HepG2 (cell line): ENCODE data around the gene MT1F. TPM values are rescaled to one million over a fixed set of nuclear protein-coding genes. Genes with fewer than 3 reads are reported as not detected.
A peak's percentile ranks its signal among the peaks of the same experiment; 100 is the strongest.

Experiments used
- ASH2L ChIP-seq: fragments of 300-600, 200-600 bp; sonication (generic); IDR thresholded peaks from 2 replicates; pipeline ENCODE4 v1.7.0; 2017; ENCODE audit warnings: low read depth, mild to moderate bottlenecking, moderate library complexity, mixed read lengths, low read length; ENCODE audit not compliant: insufficient read length
- ATM ChIP-seq: fragments of 450-650 bp; IDR thresholded peaks from 2 replicates; pipeline ENCODE4 v1.7.1; 2017; ENCODE audit warnings: mild to moderate bottlenecking, borderline replicate concordance
- DR1 ChIP-seq: sonication (generic); formaldehyde crosslinking; IDR thresholded peaks from 2 replicates; pipeline ENCODE4 v1.8.0; 2021; ENCODE audit warnings: mild to moderate bottlenecking, missing genetic modification reagents, inconsistent platforms
- ESRRA ChIP-seq: sonication (generic); formaldehyde crosslinking; IDR thresholded peaks from 2 replicates; pipeline ENCODE4 v1.5.1; 2020; ENCODE audit warnings: mild to moderate bottlenecking, low read depth, missing genetic modification reagents
- GTF3A ChIP-seq: sonication (generic); formaldehyde crosslinking; conservative IDR thresholded peaks from 2 replicates; pipeline ENCODE4 v1.4.0; 2020; ENCODE audit warnings: mild to moderate bottlenecking, missing genetic modification reagents
- MLLT10 ChIP-seq: sonication (generic); formaldehyde crosslinking; IDR thresholded peaks from 2 replicates; pipeline ENCODE4 v1.4.0; 2020; ENCODE audit warnings: missing genetic modification reagents
- NCOA1 ChIP-seq: sonication (generic); formaldehyde crosslinking; IDR thresholded peaks from 2 replicates; pipeline ENCODE4 v1.9.0; 2021; ENCODE audit warnings: missing genetic modification reagents
- NFATC3 ChIP-seq: sonication (generic); formaldehyde crosslinking; IDR thresholded peaks from 2 replicates; pipeline ENCODE4 v1.5.1; 2020; ENCODE audit warnings: mild to moderate bottlenecking, missing genetic modification reagents
- NFE2L1 ChIP-seq: sonication (generic); formaldehyde crosslinking; IDR thresholded peaks from 2 replicates; pipeline ENCODE4 v1.4.0; 2020; ENCODE audit warnings: missing genetic modification reagents, mild to moderate bottlenecking, borderline replicate concordance
- SOX6 ChIP-seq, 2 experiments: fragments of 450-650 bp in 1 of 2; sonication (generic) in 1 of 2; formaldehyde crosslinking in 1 of 2; IDR thresholded peaks; 2 replicates each; pipeline versions ENCODE4 v1.4.0 to v1.6.1; 2017 to 2020; ENCODE audit warnings: antibody characterized with exemption in 1 of 2, mild to moderate bottlenecking in 1 of 2, missing genetic modification reagents in 1 of 2
- ZNF329 ChIP-seq: sonication (generic); formaldehyde crosslinking; IDR thresholded peaks from 2 replicates; pipeline ENCODE4 v1.9.0; 2021; ENCODE audit warnings: low read depth, mild to moderate bottlenecking, missing genetic modification reagents
- ZNF354B ChIP-seq: sonication (generic); formaldehyde crosslinking; IDR thresholded peaks from 2 replicates; pipeline ENCODE4 v1.8.0; 2022; ENCODE audit warnings: mild to moderate bottlenecking, missing genetic modification reagents
- ZNF432 ChIP-seq: sonication (generic); formaldehyde crosslinking; IDR thresholded peaks from 2 replicates; pipeline ENCODE4 v1.5.0; 2020; ENCODE audit warnings: missing genetic modification reagents, mild to moderate bottlenecking, borderline replicate concordance
- ZNF496 ChIP-seq: sonication (generic); formaldehyde crosslinking; IDR thresholded peaks from 2 replicates; pipeline ENCODE4 v1.8.1; 2023; ENCODE audit warnings: mild to moderate bottlenecking, moderate library complexity, missing genetic modification reagents; ENCODE audit not compliant: insufficient replicate concordance
- ZNF546 ChIP-seq: sonication (generic); formaldehyde crosslinking; conservative IDR thresholded peaks from 2 replicates; pipeline ENCODE4 v1.8.1; 2023; ENCODE audit warnings: mild to moderate bottlenecking, missing genetic modification reagents
- ZNF75D ChIP-seq: sonication (generic); formaldehyde crosslinking; IDR thresholded peaks from 2 replicates; pipeline ENCODE4 v1.8.1; 2023; ENCODE audit warnings: missing genetic modification reagents, mild to moderate bottlenecking, borderline replicate concordance
- ZNF883 ChIP-seq: sonication (generic); formaldehyde crosslinking; IDR thresholded peaks from 2 replicates; pipeline ENCODE4 v1.5.1; 2020; ENCODE audit warnings: mild to moderate bottlenecking, missing genetic modification reagents; ENCODE audit errors: not compliant biosample characterization
- ZSCAN31 ChIP-seq: sonication (generic); formaldehyde crosslinking; IDR thresholded peaks from 2 replicates; pipeline ENCODE4 v1.5.0; 2020; ENCODE audit warnings: low read depth, mild to moderate bottlenecking, missing genetic modification reagents
- polyA plus RNA-seq, 8 experiments: library from polyadenylated mRNA; depleted of rRNA in 3 of 8; stranded (reverse) in 7 of 8; unstranded in 1 of 8; fragments of >200 nt; fragmentation: Illumina TruSeq in 4 of 8; extraction: Trizol in 4 of 8; gene quantifications; 2 replicates each; pipeline versions ENCODE4 v1.2.1 to v1.2.3, GENCODE V29; 2011 to 2016; ENCODE audit warnings: low read depth in 4 of 8, missing spikeins in 1 of 8, mixed read lengths in 1 of 8; ENCODE audit not compliant: insufficient read depth in 1 of 8
- total RNA-seq, 5 experiments: library from RNA; depleted of rRNA; stranded (reverse); fragments of >200 nt; fragmentation: Illumina TruSeq; extraction: Trizol; gene quantifications; 2 replicates each; pipeline ENCODE4 v1.2.3, GENCODE V29; 2016; ENCODE audit warnings: low read depth in 1 of 5
- TF ChIP-seq, protein P1 (sequence below): sonication (generic); formaldehyde crosslinking; IDR thresholded peaks from 2 replicates; pipeline ENCODE4 v1.4.0; 2020; ENCODE audit warnings: missing genetic modification reagents, mild to moderate bottlenecking, borderline replicate concordance
- TF ChIP-seq, protein P2 (sequence below): sonication (generic); formaldehyde crosslinking; IDR thresholded peaks from 2 replicates; pipeline ENCODE4 v1.4.0; 2020; ENCODE audit warnings: missing genetic modification reagents
- TF ChIP-seq, protein P3 (sequence below): sonication (generic); formaldehyde crosslinking; IDR thresholded peaks from 2 replicates; pipeline ENCODE4 v1.4.0; 2020; ENCODE audit warnings: missing genetic modification reagents

Gene MT1F
- total and polyA plus RNA-seq, 2 of the 13 experiments (the other 11 are each of a cell fraction or from before 2014, with no cell fraction given), result 1.9 to 169 TPM

DNA sequence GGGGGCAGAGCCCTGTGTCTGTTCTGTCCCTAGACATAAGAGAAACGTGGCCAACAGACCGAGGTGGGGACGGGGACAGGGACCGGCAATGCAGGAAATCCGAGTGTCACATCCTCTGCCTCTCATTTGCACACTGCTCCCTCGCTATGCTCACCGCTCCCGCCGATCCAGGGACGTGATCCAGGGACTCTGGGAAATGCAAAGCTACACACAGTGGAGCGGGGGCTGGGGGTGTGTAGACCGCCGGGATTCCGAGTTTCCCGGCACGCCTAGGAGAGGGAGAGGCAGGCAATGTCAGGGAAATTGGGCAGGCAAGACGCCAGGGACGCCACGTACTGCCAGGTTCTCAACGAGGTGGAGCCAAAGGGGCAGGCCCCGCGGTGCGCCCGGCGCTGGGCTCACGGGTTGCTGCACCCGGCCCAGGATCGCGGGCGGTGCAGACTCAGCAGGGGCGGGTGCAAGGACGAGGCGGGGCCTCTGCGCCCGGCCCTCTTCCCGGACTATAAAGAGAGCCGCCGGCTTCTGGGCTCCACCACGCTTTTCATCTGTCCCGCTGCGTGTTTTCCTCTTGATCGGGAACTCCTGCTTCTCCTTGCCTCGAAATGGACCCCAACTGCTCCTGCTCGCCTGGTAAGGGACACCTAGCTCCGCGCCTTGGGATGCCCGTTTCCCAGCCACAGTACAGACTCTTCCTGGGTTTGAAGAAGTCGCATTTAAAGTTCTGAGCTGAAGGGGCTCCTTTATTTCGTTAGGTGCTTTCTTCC lies 24.4 kb downstream of the MT1F start, which contains the start of gene MT1X (continued):
- no peak for TF ChIP-seq NFATC3 (CRISPR knock-in tag)
- no peak for TF ChIP-seq ATM
- peak; percentile 68 for TF ChIP-seq ASH2L
- TF ChIP-seq GTF3A (CRISPR knock-in tag), result no peak
- peak; percentile 91 for TF ChIP-seq ZNF883
- TF ChIP-seq ZNF546, result peak; percentile 70; the same call in 1 of the 2 replicates
- peak; percentile 95 for TF ChIP-seq DR1 (CRISPR knock-in tag)
- no peak for TF ChIP-seq ZNF354B (CRISPR knock-in tag)
- no peak for TF ChIP-seq ZNF329 (CRISPR knock-in tag)
- no peak for TF ChIP-seq ZNF496 (CRISPR knock-in tag)
- TF ChIP-seq, protein P1, sequence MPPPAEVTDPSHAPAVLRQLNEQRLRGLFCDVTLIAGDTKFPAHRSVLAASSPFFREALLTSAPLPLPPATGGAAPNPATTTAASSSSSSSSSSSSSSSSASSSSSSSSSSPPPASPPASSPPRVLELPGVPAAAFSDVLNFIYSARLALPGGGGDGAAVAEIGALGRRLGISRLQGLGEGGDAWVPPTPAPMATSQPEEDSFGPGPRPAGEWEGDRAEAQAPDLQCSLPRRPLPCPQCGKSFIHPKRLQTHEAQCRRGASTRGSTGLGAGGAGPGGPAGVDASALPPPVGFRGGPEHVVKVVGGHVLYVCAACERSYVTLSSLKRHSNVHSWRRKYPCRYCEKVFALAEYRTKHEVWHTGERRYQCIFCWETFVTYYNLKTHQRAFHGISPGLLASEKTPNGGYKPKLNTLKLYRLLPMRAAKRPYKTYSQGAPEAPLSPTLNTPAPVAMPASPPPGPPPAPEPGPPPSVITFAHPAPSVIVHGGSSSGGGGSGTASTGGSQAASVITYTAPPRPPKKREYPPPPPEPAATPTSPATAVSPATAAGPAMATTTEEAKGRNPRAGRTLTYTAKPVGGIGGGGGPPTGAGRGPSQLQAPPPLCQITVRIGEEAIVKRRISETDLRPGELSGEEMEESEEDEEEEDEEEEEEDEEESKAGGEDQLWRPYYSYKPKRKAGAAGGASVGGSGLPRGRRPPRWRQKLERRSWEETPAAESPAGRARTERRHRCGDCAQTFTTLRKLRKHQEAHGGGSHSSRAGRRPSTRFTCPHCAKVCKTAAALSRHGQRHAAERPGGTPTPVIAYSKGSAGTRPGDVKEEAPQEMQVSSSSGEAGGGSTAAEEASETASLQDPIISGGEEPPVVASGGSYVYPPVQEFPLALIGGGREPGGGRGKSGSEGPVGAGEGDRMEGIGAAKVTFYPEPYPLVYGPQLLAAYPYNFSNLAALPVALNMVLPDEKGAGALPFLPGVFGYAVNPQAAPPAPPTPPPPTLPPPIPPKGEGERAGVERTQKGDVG (CRISPR knock-in tag), result no peak
- TF ChIP-seq, protein P2, sequence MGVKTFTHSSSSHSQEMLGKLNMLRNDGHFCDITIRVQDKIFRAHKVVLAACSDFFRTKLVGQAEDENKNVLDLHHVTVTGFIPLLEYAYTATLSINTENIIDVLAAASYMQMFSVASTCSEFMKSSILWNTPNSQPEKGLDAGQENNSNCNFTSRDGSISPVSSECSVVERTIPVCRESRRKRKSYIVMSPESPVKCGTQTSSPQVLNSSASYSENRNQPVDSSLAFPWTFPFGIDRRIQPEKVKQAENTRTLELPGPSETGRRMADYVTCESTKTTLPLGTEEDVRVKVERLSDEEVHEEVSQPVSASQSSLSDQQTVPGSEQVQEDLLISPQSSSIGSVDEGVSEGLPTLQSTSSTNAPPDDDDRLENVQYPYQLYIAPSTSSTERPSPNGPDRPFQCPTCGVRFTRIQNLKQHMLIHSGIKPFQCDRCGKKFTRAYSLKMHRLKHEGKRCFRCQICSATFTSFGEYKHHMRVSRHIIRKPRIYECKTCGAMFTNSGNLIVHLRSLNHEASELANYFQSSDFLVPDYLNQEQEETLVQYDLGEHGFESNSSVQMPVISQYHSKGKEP (CRISPR knock-in tag), result no peak
- TF ChIP-seq SOX6 (IDR thresholded peaks at IDR 0.05), result no peak
- TF ChIP-seq SOX6 (CRISPR knock-in tag; IDR thresholded peaks at IDR 0.05), result peak; percentile 77
- 0 out of 2 replicates have a peak, but pooled peaks have one; percentile 59 for TF ChIP-seq ZNF432 (CRISPR knock-in tag)
- 0 out of 2 replicates have a peak, but pooled peaks have one; percentile 67 for TF ChIP-seq NCOA1 (CRISPR knock-in tag)
- no peak for TF ChIP-seq MLLT10 (CRISPR knock-in tag)
- peak; percentile 6; the same call in 1 of the 2 replicates for TF ChIP-seq NFE2L1 (CRISPR knock-in tag)
- no peak for TF ChIP-seq ZNF75D (CRISPR knock-in tag)
- TF ChIP-seq ESRRA (CRISPR knock-in tag), result peak; percentile 54; the same call in 1 of the 2 replicates
- TF ChIP-seq, protein P3, sequence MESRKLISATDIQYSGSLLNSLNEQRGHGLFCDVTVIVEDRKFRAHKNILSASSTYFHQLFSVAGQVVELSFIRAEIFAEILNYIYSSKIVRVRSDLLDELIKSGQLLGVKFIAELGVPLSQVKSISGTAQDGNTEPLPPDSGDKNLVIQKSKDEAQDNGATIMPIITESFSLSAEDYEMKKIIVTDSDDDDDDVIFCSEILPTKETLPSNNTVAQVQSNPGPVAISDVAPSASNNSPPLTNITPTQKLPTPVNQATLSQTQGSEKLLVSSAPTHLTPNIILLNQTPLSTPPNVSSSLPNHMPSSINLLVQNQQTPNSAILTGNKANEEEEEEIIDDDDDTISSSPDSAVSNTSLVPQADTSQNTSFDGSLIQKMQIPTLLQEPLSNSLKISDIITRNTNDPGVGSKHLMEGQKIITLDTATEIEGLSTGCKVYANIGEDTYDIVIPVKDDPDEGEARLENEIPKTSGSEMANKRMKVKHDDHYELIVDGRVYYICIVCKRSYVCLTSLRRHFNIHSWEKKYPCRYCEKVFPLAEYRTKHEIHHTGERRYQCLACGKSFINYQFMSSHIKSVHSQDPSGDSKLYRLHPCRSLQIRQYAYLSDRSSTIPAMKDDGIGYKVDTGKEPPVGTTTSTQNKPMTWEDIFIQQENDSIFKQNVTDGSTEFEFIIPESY (CRISPR knock-in tag), result no peak
- peak; percentile 82 for TF ChIP-seq ZSCAN31 (CRISPR knock-in tag)
